GM12874 (cell line): Measurements from ENCODE around the gene SCAMP3.
A peak's percentile ranks its signal among the peaks of the same experiment; 100 is the strongest.

Source experiments
- CTCF ChIP-seq: IDR thresholded peaks from 2 replicates; pipeline ENCODE4 v1.5.1; 2011; ENCODE audit warnings: low read depth, mild to moderate bottlenecking, control low read depth, low read length, moderate library complexity; ENCODE audit not compliant: insufficient read depth

Gene SCAMP3

DNA sequence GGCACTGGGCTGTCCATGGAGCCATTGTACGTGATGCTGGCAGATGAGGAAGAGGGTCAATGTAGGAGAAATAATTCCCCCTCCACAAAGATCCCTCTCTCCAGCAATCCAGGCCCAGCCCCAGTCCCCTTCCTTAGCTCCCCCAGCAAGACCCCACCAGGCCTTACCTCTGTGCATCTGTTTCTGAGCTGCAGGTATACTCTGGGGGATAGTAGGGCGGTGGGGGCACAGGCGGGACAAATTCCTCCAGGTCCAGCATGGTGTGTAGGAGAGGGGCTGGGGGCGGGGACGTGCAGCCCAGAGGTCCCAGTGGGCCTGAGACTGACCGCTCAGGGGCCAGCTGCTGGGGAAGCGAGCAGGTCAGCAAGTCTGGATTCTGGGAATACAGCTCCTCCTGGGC, 10.6 kb downstream of the SCAMP3 start:
- no peak for TF ChIP-seq CTCF

DNA sequence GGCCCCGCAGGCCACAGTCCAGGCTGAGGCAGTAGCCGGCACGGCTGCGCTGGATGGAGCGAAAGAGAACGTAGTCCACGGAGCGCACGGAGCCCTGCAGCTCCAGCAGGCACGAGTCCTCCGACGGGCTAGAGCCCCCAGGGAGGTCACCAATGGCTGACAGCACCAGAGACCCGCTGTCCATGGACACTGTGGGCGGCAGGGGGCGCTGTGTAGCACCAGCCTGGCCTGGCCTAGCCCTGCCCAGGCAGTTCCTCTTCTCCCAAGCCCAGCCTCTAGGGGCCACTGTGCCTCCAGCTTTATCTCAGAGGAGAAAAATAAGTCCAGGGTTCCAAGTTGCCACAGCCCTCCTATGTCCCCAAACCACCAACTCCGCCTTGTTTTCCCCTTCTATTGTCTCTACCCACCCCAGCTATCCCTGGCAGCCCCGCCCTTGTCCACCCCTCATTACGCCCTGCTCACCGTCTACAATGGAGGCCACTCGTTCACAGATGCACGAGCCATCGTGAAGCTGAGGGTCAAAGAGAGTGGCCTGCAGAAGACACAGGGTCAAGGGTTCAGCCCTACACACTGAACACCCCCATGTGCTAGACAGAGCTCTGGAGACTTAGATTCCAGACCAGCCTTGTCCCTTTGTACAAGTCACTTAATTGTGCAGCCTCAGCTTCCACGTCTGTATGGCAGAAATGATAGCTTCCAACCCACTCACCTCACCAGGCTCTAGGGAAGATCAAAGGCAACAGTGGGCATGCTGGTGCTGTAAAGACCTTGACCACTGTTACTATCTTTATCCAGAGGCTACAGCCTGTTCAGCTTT, 11.3 kb downstream of the SCAMP3 start:
- TF ChIP-seq CTCF, result peak; percentile 100

DNA sequence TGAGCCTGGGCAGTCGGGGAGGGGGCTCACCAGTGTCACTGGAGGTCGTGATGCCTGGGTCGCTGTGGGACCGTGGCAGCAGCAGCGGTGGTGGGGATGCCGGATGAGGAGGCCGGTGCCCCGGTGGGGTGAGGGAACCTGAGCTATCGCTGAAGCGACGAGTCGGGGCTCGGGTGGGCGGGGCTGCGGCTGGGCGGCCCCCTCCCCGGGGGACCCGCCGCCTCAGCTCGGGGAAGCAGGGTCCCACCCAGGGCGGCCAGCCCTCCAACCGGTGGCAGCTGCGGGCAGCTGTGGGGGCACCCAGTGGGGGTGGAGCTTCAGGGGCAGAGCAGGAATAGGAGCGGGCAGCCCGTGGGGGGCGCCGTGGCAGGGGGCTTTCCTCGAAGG, 11.9 kb downstream of the SCAMP3 start:
- TF ChIP-seq CTCF, result no peak

- TF ChIP-seq CTCF, result no peak
Observed at GRCh38 chr1:155247667-155248553, 14.2 kb downstream of the SCAMP3 start.

GRCh38 chr1:155245163-155245524, 17.0 kb downstream of the SCAMP3 start:
- no peak for TF ChIP-seq CTCF

GRCh38 chr1:155244368-155245162, 17.6 kb downstream of the SCAMP3 start:
- TF ChIP-seq CTCF, result peak; percentile 26; the same call in 1 of the 2 replicates
